ENCODE measurements around the gene REN.

The REN gene

DNA sequence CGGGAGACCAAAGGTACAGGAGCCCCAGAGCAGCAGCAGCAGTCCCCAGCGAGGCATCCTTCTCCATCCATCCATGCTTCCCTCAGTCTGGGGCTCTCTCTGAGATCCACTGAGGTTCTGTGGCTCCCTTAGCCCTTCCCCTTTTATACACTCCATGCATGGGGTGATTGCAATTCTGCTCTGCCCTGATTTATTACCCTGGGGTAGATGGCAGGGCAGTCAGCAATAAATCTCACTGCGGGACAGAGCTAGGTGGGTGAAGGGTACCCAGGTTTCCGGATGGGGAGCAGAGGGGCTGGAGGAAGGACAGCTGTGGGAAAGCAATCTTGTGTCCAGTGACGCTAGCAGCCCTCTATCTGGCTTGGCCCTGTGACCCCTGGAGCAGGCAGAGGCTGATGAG lies at the start of gene REN:
Gene REN (minus strand): TSS at position 119 of the 400 bp plus-strand sequence. CDS start 44 bp downstream, at position 75.
- DNase-seq: no peak

DNA sequence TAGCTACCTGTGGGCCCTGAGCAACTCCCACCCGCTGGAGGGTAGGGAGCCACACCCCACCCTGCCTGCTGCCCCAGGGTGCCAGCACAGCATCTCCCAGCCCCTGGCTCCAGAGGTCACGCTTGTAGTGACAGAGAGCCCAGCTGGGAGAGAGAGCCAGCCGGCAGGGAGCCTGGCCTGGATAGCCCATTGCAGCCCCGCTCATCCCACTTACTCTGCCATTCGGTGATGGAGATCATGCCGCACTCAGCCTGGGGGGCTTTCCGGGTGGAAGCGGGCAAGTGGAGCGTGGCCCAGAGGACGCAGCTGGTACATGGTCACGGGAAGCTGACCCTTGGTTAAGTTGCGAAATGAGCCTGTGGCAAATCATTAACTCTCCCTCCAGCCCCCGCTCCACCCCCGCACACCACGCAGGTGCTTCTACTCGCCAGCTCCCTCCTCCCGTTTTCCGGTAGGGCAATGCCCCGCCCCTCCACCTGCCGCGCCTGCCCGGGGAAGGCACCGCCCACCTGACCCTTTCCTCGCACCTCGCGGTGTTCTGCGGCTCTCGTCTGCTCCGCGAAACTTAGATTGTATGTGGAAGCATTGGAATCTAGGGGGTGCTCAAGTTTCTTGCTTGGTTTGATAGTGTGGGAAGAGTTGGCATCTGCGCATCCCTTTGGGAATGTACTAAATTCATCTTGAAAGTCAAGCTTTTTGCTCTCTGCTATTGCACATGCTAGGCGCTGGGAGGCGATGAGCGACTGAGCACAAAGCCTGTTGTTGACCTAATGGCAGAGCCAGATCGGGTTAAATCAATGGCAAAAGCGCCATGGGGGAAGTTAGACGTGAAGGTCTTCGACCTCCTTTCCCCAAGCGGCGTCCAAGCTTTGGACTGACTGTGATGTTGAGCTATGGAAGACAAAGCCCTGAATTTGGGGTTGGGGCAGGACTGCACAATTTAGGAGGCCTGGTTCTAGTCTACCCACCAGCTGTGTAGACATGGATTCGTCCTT lies 47.8 kb upstream of the REN start, which contains the start of gene GOLT1A:
Gene GOLT1A (minus strand): TSS at position 321 of the 995 bp plus-strand sequence. CDS start 82 bp downstream, at position 239.
- DNase-seq: no peak

DNA sequence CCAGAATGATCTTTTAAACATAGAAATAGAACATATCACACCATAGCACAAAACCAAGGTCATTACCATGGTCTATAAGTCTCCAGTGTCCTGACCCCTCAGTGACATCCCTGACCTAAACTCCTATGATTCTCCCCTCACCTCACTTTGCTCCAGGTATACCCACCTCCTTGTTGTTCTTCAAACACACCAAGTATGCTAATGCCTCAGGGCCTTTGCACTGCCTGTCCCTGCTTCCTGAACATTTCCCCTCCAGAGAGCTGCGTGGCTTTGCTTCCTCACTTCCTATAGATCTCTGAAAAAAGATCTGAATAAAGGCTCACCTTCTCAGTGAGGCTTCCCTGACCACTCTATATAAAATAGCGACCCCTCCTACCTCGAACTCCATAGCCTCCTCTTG lies 46.6 kb upstream of the REN start:
- DNase-seq: no peak

DNA sequence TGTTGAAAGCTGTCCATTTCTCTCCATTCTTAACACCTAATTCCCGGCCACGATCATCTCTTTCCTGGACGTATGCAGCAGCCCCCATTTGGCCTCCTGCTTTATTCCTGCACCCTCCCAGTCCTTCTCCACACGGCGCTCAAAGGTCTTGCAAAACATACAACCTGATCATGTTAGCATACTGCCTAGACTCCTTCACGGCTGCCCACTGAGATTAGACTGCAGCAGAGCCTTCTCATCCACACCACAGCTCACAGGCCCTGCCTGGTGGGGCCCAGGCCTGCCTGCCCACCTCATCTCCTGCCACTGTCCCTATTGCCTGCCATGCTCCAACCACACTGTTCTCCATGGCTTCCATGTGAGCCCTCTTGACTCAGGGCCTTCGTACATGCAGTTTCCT lies 44.9 kb upstream of the REN start:
- DNase-seq: no peak

DNA sequence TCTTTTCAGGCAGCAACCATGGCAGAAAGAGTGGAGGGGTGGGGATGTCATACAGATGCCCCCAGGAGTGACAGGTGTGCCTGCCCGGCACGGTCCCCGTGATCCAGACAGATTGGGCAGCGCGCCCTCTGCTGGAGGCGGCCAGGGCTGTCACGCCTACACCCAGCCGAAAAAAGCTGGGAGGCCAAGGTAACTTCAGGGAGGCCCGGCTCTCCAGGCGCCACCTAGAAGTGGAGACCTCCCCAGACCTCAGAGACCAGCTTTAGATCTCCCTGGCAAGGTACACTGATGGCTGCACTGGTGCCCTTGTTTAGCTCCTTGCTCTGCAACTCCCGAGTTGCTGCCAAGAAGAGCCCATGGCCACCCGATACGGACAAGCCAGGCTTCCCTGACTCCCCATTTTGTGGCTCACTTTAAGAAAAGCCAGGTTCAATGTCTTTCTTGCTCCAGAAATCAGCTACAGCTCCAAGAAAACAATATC lies 41.0 kb upstream of the REN start:
- peak; percentile 5 for DNase-seq

DNA sequence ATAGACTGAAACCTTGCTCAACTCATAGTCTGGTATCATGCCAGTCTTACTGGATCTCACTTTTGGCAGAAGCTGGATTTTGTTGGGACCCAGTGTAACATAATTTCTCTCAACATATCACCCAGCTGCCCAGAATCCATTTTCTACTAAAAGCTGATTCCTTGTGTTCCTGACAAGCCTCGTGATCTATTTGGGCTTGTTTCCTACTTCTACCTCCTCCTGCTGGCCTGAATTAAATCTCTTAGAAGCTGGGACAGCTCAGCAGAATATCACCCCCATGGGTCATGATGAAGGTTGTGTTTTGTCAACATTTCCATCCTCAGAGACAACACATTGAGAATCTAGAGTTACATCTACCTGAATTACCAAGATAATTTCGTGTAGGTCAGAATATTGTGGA lies 40.0 kb upstream of the REN start:
- no peak for DNase-seq

DNA sequence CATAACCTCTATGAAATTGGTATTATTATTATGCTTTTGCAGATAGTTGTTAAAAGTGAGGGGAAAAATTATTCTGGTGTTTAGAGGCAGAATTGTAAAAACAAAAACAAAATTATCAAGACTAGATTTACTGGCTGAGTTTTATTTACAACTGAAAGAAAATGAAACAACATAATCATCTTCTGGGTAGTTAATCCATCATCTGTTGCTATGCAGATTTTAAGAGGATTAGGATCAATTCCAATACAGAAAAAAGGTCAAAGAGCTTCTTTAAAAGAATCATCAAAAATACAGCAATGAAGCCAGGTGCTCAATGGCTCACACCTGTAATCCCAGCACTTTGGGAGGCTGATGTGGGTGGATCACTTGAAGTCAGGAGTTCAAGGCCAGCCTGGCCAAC lies 39.3 kb upstream of the REN start:
- no peak for DNase-seq

DNA sequence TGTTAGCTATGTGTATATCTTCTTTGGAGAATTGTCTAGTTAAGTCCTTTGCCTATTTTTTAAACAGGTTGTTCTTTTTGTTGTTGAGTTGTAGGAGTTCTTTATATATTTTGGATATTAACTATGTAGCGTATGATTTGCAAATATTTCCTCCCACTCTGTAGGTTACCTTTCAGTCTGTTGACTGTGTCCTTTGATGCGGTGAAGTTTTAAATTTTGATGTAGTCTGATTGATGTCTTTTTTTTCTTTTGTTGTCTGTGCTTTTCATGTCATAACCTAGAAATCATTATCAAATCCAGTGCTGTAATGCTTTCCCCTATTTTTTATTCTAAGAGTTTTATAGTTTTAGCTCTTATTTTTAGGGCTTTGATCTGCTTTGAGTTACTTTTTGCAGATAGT lies 38.8 kb upstream of the REN start:
- DNase-seq: no peak

DNA sequence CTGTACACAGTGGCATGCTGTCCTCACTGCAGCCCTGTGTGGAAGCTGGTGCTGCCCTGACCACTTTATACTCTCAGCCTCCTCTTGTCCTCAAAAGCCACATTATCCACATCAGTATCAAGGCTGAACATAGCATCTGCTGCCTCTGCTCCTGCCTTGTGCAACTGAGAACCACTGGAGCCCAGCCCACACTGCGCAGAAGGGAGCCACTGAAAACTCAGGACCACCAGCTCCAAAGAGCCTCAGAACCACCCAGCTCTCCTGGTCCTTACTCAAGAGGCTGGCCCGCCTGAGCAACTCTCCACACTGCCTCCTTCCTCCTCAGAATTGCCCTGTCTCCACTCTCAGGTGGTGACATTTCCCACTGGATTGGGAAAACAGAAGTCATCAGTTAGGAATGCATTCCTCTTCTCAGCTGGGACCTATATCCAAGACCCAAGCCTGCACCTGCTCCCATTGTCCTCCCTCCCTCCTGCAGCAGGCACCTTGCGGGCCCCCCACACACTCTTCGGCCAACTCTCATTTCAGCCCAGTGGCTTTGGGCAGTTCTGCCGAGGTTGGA lies 37.1 kb upstream of the REN start:
- DNase-seq: no peak

DNA sequence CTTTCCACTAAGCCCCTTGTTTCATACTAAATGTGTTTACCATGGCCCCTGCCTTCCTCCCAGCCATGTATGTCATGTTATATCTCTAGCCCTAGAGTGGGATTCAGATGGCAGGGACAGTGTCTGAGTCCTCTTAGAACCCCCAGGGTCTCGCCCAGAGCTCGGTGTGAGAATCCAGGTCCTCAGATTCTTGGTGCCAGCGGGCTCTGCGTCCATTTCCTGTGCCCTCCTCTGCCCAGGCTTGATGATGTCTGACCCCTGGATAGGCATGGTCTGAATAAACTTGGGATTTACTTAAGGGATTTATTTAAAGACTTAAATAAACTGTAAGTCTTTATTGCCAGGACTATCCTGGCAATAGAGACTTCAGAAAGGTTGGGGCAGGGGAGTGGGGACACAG lies 36.3 kb upstream of the REN start:
- DNase-seq: no peak

DNA sequence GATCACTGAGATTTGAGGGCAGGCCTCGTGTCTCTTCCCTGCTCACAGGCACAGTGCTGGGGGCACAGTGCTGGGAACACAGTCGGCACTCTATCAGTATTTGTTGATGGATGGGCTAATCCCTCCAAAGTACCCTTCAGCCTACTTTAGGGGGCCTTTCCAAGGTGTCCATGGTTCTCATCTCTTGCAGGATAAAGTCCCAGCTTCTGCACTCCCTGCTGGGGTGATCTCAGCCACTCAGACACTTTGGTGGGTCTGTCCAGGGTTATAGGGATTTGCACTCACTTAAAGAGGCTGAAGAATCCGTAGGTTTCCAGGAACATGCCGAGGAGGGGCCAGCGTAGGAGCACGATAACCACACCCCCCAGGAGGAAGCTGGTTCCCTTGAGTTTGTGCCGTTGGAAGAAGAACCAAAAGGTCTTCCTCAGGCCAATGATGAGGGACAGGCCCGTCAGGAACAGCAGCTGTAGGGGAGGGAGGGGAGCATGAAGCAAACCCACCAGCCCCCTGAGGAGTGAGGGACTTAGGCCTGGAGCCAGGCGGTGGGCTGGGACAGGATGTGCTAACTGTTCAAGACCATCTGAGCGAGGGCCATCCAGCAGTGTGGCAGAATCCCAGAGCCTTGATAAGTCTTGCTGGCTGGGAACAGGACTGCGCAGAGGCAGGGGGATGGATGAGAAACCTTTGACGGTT lies 35.4 kb upstream of the REN start:
- no peak for DNase-seq

DNA sequence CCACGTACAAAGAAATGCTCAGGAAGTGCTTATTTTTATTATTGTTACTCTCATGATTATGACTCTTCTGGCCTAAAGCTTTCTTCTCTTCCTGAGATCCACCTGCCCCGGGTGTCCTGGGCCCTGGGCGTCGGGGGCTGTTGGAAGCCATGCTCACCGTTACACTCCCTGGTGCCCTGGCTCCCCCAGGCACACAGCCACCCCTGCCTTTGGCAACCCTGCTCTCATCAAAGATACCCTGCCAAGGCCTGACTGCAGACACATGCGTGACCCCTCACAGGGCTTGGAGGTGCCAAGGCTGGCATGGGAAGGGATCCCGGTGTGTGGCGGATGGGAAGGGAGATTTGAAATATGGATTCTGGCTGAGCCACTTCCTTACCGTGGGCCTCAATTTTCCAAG lies 33.4 kb upstream of the REN start:
- DNase-seq: no peak

DNA sequence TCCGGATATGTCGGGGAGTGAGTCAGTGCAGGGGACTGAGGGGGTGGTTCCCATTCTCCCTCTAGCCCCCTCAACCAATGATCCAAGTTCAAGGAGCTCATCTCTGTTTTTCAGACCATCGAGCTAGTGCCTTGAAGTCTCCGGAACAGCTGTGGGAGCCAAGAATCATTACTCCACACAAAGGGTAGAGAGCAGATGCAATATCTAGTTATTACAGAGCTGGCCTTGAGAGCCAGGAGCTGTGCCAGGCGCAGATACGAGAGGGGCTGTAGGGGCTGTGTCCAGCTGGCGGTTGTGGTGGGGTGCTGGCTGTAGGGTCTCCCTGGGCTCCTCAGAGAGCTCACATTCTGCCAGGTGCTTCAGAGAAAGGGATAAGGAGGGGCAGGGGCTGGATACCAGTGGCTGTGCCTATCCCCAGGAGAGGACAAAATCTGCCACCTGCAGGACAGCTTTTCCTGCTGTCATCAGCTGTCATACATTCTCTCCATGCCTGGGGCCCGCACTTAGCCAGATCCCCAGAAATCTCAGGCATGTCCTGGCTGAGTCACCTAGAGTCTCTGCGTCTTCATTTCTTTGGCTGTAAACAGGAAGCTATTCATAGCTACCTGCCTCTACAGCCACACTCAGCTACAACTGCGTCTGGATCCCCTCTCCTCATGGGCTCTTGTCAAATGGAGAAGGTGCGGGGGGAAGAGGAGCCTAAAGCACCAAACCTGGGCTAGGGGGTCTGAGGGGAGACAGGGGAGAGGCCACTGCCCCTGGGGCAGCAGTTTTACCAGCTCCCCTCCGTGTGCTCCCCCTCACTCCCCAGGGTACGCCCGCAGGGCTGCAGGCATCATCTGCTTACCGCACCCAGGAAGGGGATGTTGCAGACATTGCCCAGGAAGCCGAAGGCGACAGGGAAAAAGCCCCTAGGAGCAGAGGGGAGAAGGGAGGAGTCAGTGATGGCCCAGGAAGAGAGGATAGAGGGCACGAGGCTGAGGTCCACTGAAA lies 32.5 kb upstream of the REN start:
- DNase-seq: no peak

DNA sequence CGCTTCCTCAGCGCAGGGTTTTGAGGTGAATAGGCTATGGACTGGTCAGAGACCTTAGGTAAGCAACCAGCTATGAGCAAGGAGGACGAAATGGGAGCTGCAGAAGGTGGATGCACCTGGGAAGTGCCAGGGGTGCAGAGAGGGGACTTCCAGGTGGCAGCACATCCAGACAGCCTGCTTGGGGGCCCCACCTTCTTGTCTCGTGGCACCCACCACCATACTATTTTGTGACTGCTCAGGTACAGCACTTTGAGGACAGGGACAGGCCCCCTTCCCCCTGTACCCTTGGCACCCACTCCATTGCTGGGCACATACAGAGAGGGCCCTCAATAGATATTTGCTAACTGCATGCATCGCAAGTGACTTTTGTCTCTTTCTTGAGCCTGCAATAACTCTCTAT lies 30.9 kb upstream of the REN start:
- no peak for DNase-seq

DNA sequence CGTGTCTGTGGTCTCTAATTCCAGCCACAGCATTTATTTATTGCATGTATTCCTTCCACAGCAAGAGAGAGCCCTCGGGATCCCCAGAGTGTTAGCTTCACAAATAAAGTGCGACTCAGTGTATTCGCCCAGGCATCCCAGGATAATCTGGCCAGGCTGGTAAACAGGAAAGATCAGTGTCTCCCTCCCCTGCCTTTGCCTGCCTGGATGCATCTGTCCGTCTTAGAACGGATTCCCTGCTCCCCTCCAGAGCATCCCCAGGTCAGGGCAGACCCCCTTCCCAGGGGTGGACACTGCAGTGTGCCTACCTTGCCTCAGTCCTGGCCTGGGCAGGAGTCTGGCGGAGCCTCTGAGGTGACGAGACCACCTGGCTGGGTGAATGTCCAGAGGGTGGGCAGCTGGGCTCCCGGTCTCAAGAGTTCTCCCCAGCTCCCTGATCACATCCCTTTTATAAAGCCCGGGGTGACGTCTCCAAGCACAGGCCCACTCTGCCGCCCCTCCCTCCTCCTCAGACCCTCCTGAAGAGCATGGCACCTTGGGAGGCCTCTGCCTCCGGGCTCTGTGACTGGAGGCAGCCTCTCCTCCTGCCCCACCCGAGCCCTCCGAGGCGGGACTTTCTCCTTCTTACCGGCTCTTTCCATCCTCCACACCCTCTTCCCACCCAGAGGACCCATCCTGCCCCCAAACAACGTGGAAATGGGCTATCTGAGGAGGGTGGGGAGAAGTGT lies 30.1 kb upstream of the REN start, which contains the start of gene KISS1:
Gene KISS1 (minus strand): TSS at position 424 of the 728 bp plus-strand sequence. CDS start 3,615 bp downstream, outside the sequence.
- DNase-seq: no peak

DNA sequence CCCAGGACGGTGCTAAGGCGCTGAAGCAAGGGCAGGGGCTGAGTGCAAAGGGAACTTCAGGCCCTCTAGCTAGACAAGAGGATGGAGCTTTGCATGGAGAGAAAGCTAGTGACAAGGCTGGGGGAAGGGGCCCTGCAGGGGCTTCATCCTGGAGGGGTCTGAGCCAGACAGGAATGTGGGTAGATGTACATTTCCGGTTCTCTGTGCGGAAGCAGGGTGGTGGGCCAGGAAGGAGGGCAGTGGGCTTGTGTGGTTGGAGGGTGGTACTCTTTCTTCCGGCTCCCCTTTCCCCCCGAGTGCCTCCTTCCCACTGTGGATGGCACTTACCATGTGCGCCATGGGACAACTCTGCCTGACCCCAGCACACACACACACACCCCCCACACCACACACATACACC lies 28.6 kb upstream of the REN start:
- DNase-seq: no peak

DNA sequence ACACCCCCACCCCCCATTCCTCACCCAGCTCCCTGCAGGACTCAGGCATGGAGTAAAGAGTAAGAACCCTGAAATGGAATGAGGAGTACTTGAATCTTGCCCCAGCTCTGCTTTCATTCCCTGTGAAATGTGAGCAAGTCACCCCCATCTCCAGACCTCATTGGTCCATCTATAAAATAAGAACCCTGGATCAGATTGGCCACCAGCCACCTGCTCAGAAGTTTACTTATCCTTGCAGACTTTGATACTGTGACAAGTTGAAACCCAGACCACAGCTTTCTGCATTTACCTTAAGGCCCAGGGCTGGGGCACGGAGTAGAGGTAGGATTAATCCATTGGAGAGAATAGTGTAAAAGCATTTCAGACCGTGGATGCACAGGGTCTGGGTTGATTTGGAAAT lies 27.9 kb upstream of the REN start:
- DNase-seq: no peak

DNA sequence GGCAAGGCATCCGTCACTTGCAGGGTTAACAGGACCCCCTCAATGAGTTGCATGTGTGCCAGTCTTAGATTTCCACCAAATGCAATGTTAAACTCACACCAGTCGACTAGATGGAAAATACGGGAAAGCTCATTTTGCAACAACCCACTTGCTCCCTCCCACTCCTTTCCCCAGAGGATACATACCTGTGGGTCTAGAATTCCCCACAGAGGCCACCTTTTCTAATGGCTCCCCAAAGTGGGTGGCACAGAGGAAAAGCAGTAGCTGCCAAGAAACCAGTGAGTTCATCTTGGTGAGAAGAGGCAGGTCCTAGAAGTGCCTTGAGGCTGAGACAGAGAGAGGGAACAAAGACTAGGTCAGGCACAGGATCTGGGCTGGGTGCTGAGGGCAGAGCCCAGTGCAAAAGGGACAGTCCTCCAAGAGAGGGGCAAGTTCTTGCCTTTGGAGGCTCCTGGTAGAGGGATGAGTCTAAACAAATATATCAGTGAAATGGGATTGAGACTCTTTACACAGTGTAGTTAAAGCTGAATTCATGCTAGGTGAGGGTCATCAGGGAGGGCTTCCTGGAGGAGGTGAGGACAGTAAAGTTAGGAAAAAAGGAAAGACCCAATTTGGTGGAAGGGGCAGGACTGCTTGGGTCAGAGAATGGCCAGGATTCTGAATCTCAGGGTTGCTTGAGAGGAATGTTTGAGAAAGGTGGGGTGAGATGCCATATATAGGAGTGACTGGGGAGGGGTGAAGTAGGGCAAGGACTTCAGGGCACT lies 26.6 kb upstream of the REN start:
- DNase-seq: no peak

DNA sequence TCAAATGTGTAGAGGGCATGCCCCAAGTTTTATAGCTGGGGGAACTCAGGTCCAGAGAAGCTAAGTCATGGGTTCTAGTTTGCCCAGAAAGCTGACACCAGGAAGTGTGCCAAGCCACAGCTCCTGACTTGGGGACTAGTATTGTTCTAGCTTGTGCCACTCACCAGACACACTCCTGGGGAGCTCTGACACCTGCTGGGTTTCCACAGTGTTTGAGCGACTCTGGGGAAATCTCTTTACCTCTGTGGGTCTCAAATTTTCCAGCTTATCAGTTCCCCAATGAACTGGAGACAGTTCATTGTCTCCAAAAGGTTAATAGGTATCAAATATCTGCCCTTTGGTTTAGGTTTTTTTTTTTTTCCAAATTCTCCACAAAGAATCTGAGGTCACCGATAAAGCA lies 25.9 kb upstream of the REN start:
- DNase-seq: no peak

DNA sequence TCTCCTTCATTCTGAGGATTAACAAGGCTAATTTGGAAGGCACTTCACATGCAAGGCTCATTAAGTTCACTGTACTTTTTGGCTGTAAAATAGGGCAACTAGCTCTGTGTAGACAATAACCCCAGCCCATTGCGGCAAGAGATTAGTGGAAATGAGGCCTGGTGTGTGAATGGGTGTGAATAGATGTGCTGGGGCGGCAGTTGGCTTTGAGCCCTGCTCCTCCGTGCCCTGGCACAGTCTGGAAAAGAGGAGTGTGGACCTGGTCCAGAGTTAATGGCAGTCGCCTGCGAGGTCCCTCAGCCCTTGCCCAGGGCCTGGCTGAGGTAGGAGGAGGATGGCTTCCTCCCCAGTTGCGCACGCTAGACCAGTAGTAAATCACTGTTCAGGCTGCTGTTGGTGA lies 25.3 kb upstream of the REN start:
- no peak for DNase-seq
